HepG2 (cell line): Measurements from ENCODE around the gene VPS13C. TPM values are rescaled to one million over a fixed set of nuclear protein-coding genes. Genes with fewer than 3 reads are reported as not detected.

Experiments
- ATAC-seq: fragments of 200-7000 bp; cut with Tn5 transposase; 3 replicates; pipeline ENCODE4 v1.9.1; 2020; ENCODE audit warnings: mild to moderate bottlenecking, moderate library complexity
- BruUV-seq: library from RNA; stranded (reverse); fragments of 400-500 nt; replicated peaks from 2 replicates; lab custom pipeline; 2021; lab: Mats Ljungman, UMichigan
- CTCF ChIA-PET: fragments of 300-600 bp; formaldehyde crosslinking; extraction: SDS; loops from one replicate; lab custom pipeline; 2021; ENCODE audit warnings: low total read pairs, inconsistent platforms, low intra/inter-chr PET ratio; lab: Yijun Ruan, JAX
- POLR2A ChIA-PET: fragments of 350-600 bp; sonication (Branson Sonifier 250); formaldehyde crosslinking; loops from one replicate; lab custom pipeline; 2020; ENCODE audit warnings: antibody characterized with exemption, inconsistent platforms; lab: Yijun Ruan, JAX
- DNase-seq: peaks from one replicate; pipeline ENCODE4 v3.0.0-alpha.2; 2015; ENCODE audit warnings: low spot score
- FAIRE-seq: peaks from 3 replicates; lab custom pipeline; 2011; peaks lifted over from hg19 to GRCh38; lab: Jason Lieb, UNC
- H2AFZ ChIP-seq: one replicate; pipeline ENCODE4 v1.6.1; 2011; ENCODE audit warnings: low read length, inconsistent platforms
- H3K27ac ChIP-seq: fragments of 300-600 bp; 3 replicates; pipeline ENCODE4 v1.8.0; 2011; ENCODE audit warnings: mixed run types, mild to moderate bottlenecking, mixed read lengths, low read length, inconsistent platforms; ENCODE audit not compliant: insufficient read depth; ENCODE audit errors: extremely low read length
- H3K27me3 ChIP-seq, 2 experiments: fragments of 200-600 bp in 1 of 2; 2 replicates in 1 of 2; 3 replicates in 1 of 2; pipeline versions ENCODE4 v1.6.0 to v1.8.0; 2011; ENCODE audit warnings: low read length in 2 of 2, mild to moderate bottlenecking in 2 of 2, moderate library complexity in 2 of 2, inconsistent platforms in 1 of 2; ENCODE audit not compliant: insufficient read depth in 2 of 2, control insufficient read depth in 1 of 2
- H3K36me3 ChIP-seq, 2 experiments: fragments of 200-600 bp in 1 of 2; replicated peaks in 1 of 2; 2 replicates in 1 of 2; 3 replicates in 1 of 2; pipeline versions ENCODE4 v1.5.1 to v1.8.0; 2011; ENCODE audit warnings: low read length in 2 of 2, inconsistent platforms in 1 of 2; ENCODE audit not compliant: insufficient read depth in 2 of 2, control insufficient read depth in 1 of 2
- H3K4me1 ChIP-seq: 2 replicates; pipeline ENCODE4 v1.5.1; 2012; ENCODE audit warnings: low read length, inconsistent platforms; ENCODE audit not compliant: insufficient read depth
- H3K4me2 ChIP-seq: 2 replicates; pipeline ENCODE4 v1.6.0; 2011; ENCODE audit warnings: low read depth, low read length, inconsistent platforms
- H3K4me3 ChIP-seq, 3 experiments: fragments of 200-600 bp in 1 of 3; sonication (generic), shearing (Covaris generic) in 1 of 3; replicated peaks in 1 of 3; 2 replicates each; pipeline ENCODE4 v1.5.1; 2011 to 2016; ENCODE audit warnings: low read length in 3 of 3, inconsistent platforms in 2 of 3, low read depth in 2 of 3, mild to moderate bottlenecking in 2 of 3, control low read depth in 1 of 3, mixed read lengths in 1 of 3; ENCODE audit not compliant: insufficient read depth in 1 of 3
- H3K79me2 ChIP-seq: one replicate; pipeline ENCODE4 v1.6.1; 2011; ENCODE audit warnings: low read length, inconsistent platforms; ENCODE audit not compliant: insufficient read depth
- H3K9ac ChIP-seq: 2 replicates; pipeline ENCODE4 v1.6.0; 2011; ENCODE audit warnings: mild to moderate bottlenecking, low read depth, low read length, inconsistent platforms; ENCODE audit not compliant: insufficient read depth
- H3K9me3 ChIP-seq: 2 replicates; pipeline ENCODE4 v1.5.1; 2012; ENCODE audit warnings: mild to moderate bottlenecking, low read length
- H4K20me1 ChIP-seq: 2 replicates; pipeline ENCODE4 v1.6.0; 2011; ENCODE audit warnings: inconsistent platforms, mild to moderate bottlenecking, low read length, moderate library complexity; ENCODE audit not compliant: insufficient read depth
- BRCA1 ChIP-seq: sonication (generic); formaldehyde crosslinking; IDR thresholded peaks from 2 replicates; pipeline ENCODE4 v1.4.0; 2020; ENCODE audit warnings: missing genetic modification reagents
- FOXC1 ChIP-seq: sonication (generic); formaldehyde crosslinking; IDR thresholded peaks from 2 replicates; pipeline ENCODE4 v1.8.0; 2022; ENCODE audit warnings: mild to moderate bottlenecking, missing genetic modification reagents, borderline replicate concordance
- HBP1 ChIP-seq: IDR thresholded peaks from 2 replicates; pipeline ENCODE4 v1.6.1; 2016; ENCODE audit warnings: low read depth, control low read depth
- HMG20B ChIP-seq: conservative IDR thresholded peaks from 2 replicates; pipeline ENCODE4 v1.6.1; 2016; ENCODE audit warnings: missing genetic modification reagents, missing compliant biosample characterization
- KAT8 ChIP-seq: IDR thresholded peaks from 2 replicates; pipeline ENCODE4 v1.6.1; 2016; ENCODE audit warnings: missing genetic modification reagents, missing compliant biosample characterization
- RBM22 ChIP-seq: fragments of 200-400 bp; formaldehyde crosslinking; optimal IDR thresholded peaks from 2 replicates; pipeline ENCODE3; 2017; ENCODE audit warnings: mild to moderate bottlenecking, low read length, moderate library complexity
- SETDB1 ChIP-seq: sonication (generic); formaldehyde crosslinking; IDR thresholded peaks from 2 replicates; pipeline ENCODE4 v1.5.1; 2020; ENCODE audit warnings: missing genetic modification reagents, mild to moderate bottlenecking, borderline replicate concordance
- SKIL ChIP-seq: sonication (generic); formaldehyde crosslinking; IDR thresholded peaks from 2 replicates; pipeline ENCODE4 v1.8.0; 2022; ENCODE audit warnings: missing genetic modification reagents, mild to moderate bottlenecking, moderate library complexity, borderline replicate concordance
- TRIM22 ChIP-seq: fragments of 450-650 bp; IDR thresholded peaks from 2 replicates; pipeline ENCODE4 v1.6.1; 2017
- ZGPAT ChIP-seq: IDR thresholded peaks from 2 replicates; pipeline ENCODE4 v1.6.1; 2016; ENCODE audit warnings: mild to moderate bottlenecking
- ZNF503 ChIP-seq: sonication (generic); formaldehyde crosslinking; IDR thresholded peaks from 2 replicates; pipeline ENCODE4 v1.4.0; 2020; ENCODE audit warnings: missing genetic modification reagents
- ZXDC ChIP-seq: sonication (generic); formaldehyde crosslinking; IDR thresholded peaks from 2 replicates; pipeline ENCODE4 v1.5.0; 2020; ENCODE audit warnings: mild to moderate bottlenecking, missing genetic modification reagents
- WGBS: methylation state at CpG from one replicate; pipeline ENCODE4 v1.1.6; 2017; ENCODE audit warnings: low lambda C conversion rate; 5-methylcytosine and 5-hydroxymethylcytosine counted together
- in situ Hi-C: cut with HindIII; loops from 2 replicates; pipeline ENCODE4 v1.10.0; 2017; ENCODE audit warnings: low pct_unique_long_range_greater_than_20kb; ENCODE audit not compliant: extremely low pct_ligation_motif_present
- intact Hi-C: fragments of 100-400 bp; cut with micrococcal nuclease; formaldehyde crosslinking; loops from one replicate; pipeline ENCODE4 v1.10.0; 2022; ENCODE audit not compliant: unreplicated experiment
- polyA plus RNA-seq, 8 experiments: library from polyadenylated mRNA; depleted of rRNA in 3 of 8; stranded (reverse) in 7 of 8; unstranded in 1 of 8; fragments of >200 nt; fragmentation: Illumina TruSeq in 4 of 8; extraction: Trizol in 4 of 8; gene quantifications; 2 replicates each; pipeline versions ENCODE4 v1.2.1 to v1.2.3, GENCODE V29; 2011 to 2016; ENCODE audit warnings: low read depth in 4 of 8, missing spikeins in 1 of 8, mixed read lengths in 1 of 8; ENCODE audit not compliant: insufficient read depth in 1 of 8
- total RNA-seq, 5 experiments: library from RNA; depleted of rRNA; stranded (reverse); fragments of >200 nt; fragmentation: Illumina TruSeq; extraction: Trizol; gene quantifications; 2 replicates each; pipeline ENCODE4 v1.2.3, GENCODE V29; 2016; ENCODE audit warnings: low read depth in 1 of 5

Gene VPS13C
- total and polyA plus RNA-seq, 2 of the 13 experiments (the other 11 are each of a cell fraction or from before 2014, with no cell fraction given) = 10.9 to 26.8 TPM

GRCh38 chr15:61840090-61840489, 220.2 kb downstream of the VPS13C start (continued):
- TF ChIP-seq SKIL (no peak), RBM22 (no peak), TRIM22 (no peak), KAT8 (CRISPR knock-in tag) (no peak)

GRCh38 chr15:61839546-61839945, 220.7 kb downstream of the VPS13C start:
- no peak overlapping the region for H3K27ac ChIP-seq
- 20% methylated on average over 8 of the region's 8 CpGs for WGBS
- ChIA-PET POLR2A (no interaction called here), CTCF (no interaction called here)
- H3K9me3 ChIP-seq = no peaks in the 10 kb centered on the region
- DNase-seq (no peak), ATAC-seq (no peak), FAIRE-seq (no peak)
- H3K27me3 ChIP-seq = peaks cover 3 to 34% of the 10 kb centered on the region in 2 experiments; a peak in 4 of 5 replicates
- no TSS peak for BruUV-seq
- intact Hi-C loops = no loop called here
- 0 out of 2 replicates have a peak, but pooled peaks cover 8% of the 10 kb centered on the region for H3K4me1 ChIP-seq
- no peak overlapping the region for H3K9ac ChIP-seq
- H3K4me2 ChIP-seq = no peak overlapping the region
- in situ Hi-C loops = loop anchor here (25.0 kb wide), 1 partner anchor 677 kb away; no protein-coding TSS in a partner anchor
- H3K79me2 ChIP-seq = no peaks in the 10 kb centered on the region
- no peaks in the 10 kb centered on the region for H3K36me3 ChIP-seq
- H3K4me3 ChIP-seq = no peak overlapping the region
- H2AFZ ChIP-seq = no peak overlapping the region
- no peaks in the 10 kb centered on the region for H4K20me1 ChIP-seq
- TF ChIP-seq ZXDC (CRISPR knock-in tag) (no peak), BRCA1 (CRISPR knock-in tag) (no peak), HBP1 (CRISPR knock-in tag) (no peak), HMG20B (no peak), SETDB1 (CRISPR knock-in tag) (no peak), ZNF503 (no peak), ZGPAT (no peak), FOXC1 (CRISPR knock-in tag) (no peak)
